ENCODE results near the gene PCDHB14.
"Not testable (repeated sequence)": the region's sequence is repeated elsewhere in the genome, so short reads cannot be mapped to it uniquely, and the experiment has no call there.

Gene PCDHB14

GRCh38 chr5:141223112-141223783 lies at the start of gene PCDHB14:
Gene PCDHB14, plus strand, starts transcription at chr5:141223343. Its CDS starts 163 bp downstream, at chr5:141223506.
- no peak for DNase-seq (ENCODE audit: low read depth in 3 of 3)

- DNase-seq (ENCODE audit: low read depth in 3 of 3) = not testable (repeated sequence)
These were observed 48.6 kb upstream of the PCDHB14 start for GRCh38 chr5:141174291-141175104.

GRCh38 chr5:141175933-141176332 lies 47.2 kb upstream of the PCDHB14 start:
- no peak for DNase-seq (ENCODE audit: low read depth in 3 of 3)

- DNase-seq (ENCODE audit: low read depth in 3 of 3) = not testable (repeated sequence)
These were observed 45.5 kb upstream of the PCDHB14 start, which contains the start of gene PCDHB8 for GRCh38 chr5:141177577-141178191. Gene PCDHB8, plus strand, starts transcription at chr5:141177790. Its CDS starts 245 bp downstream, at chr5:141178035.

GRCh38 chr5:141179371-141179770 lies 43.8 kb upstream of the PCDHB14 start:
- not testable (repeated sequence) for DNase-seq (ENCODE audit: low read depth in 3 of 3)

- DNase-seq (ENCODE audit: low read depth in 3 of 3) = not testable (repeated sequence)
These were observed 43.3 kb upstream of the PCDHB14 start for GRCh38 chr5:141179876-141180275.

GRCh38 chr5:141180313-141180712 lies 42.8 kb upstream of the PCDHB14 start:
- DNase-seq (ENCODE audit: low read depth in 3 of 3) = no peak

- no peak for DNase-seq (ENCODE audit: low read depth in 3 of 3)
These were observed 40.9 kb upstream of the PCDHB14 start, which contains the start of gene PCDHB16 for GRCh38 chr5:141182248-141182647. Gene PCDHB16, plus strand, starts transcription at chr5:141182387. Its CDS starts 173 bp downstream, at chr5:141182560.

- not testable (repeated sequence) for DNase-seq (ENCODE audit: low read depth in 3 of 3)
These were observed 38.9 kb upstream of the PCDHB14 start for GRCh38 chr5:141184117-141184855.

- DNase-seq (ENCODE audit: low read depth in 3 of 3) = peak in 1 of 3 experiments; percentile 2
These were observed 36.1 kb upstream of the PCDHB14 start, which contains the start of gene PCDHB9 for GRCh38 chr5:141186897-141187512. Gene PCDHB9, plus strand, starts transcription at chr5:141187161. Its CDS starts 158 bp downstream, at chr5:141187319.

GRCh38 chr5:141188682-141189081 lies 34.5 kb upstream of the PCDHB14 start:
- DNase-seq (ENCODE audit: low read depth in 3 of 3) = not testable (repeated sequence)

GRCh38 chr5:141189131-141189530 lies 34.0 kb upstream of the PCDHB14 start:
- not testable (repeated sequence) for DNase-seq (ENCODE audit: low read depth in 3 of 3)

- DNase-seq (ENCODE audit: low read depth in 3 of 3) = no peak
These were observed 30.9 kb upstream of the PCDHB14 start, which contains the start of gene PCDHB10 for GRCh38 chr5:141192110-141192725. Gene PCDHB10, plus strand, starts transcription at chr5:141192353. Its CDS starts 200 bp downstream, at chr5:141192553.

- not testable (repeated sequence) for DNase-seq (ENCODE audit: low read depth in 3 of 3)
These were observed 28.8 kb upstream of the PCDHB14 start for GRCh38 chr5:141194332-141194731.

GRCh38 chr5:141196363-141196762 lies 26.8 kb upstream of the PCDHB14 start:
- DNase-seq (ENCODE audit: low read depth in 3 of 3) = no peak

- no peak for DNase-seq (ENCODE audit: low read depth in 3 of 3)
These were observed 23.5 kb upstream of the PCDHB14 start, which contains the start of gene PCDHB11 for GRCh38 chr5:141199359-141200235. Gene PCDHB11, plus strand, starts transcription at chr5:141199627. Its CDS starts 148 bp downstream, at chr5:141199775.

- DNase-seq (ENCODE audit: low read depth in 3 of 3) = not testable (repeated sequence)
These were observed 22.0 kb upstream of the PCDHB14 start for GRCh38 chr5:141201126-141201525.

GRCh38 chr5:141201646-141202045 lies 21.5 kb upstream of the PCDHB14 start:
- not testable (repeated sequence) for DNase-seq (ENCODE audit: low read depth in 3 of 3)

GRCh38 chr5:141208478-141208877 lies 14.7 kb upstream of the PCDHB14 start, which contains the start of gene PCDHB12:
Gene PCDHB12, plus strand, starts transcription at chr5:141208719. Its CDS starts 189 bp downstream, at chr5:141208908.
- no peak for DNase-seq (ENCODE audit: low read depth in 3 of 3)

Data from stimulated activated CD4-positive, alpha-beta T cell treated with anti-CD3 and anti-CD28 coated beads, TNF-alpha, amount 100 ng/mL, for 4 hours (primary cell).